SH-SY5Y (cell line): ENCODE data around the gene PAX3.

Experiments
- GATA2 ChIP-seq: IDR thresholded peaks from 2 replicates; pipeline ENCODE4 v1.6.1; 2011; ENCODE audit warnings: mild to moderate bottlenecking, low read depth, low read length
- GATA3 ChIP-seq: IDR thresholded peaks from 2 replicates; pipeline ENCODE4 v1.6.1; 2011; ENCODE audit warnings: low read depth, mild to moderate bottlenecking, low read length, moderate library complexity

DNA sequence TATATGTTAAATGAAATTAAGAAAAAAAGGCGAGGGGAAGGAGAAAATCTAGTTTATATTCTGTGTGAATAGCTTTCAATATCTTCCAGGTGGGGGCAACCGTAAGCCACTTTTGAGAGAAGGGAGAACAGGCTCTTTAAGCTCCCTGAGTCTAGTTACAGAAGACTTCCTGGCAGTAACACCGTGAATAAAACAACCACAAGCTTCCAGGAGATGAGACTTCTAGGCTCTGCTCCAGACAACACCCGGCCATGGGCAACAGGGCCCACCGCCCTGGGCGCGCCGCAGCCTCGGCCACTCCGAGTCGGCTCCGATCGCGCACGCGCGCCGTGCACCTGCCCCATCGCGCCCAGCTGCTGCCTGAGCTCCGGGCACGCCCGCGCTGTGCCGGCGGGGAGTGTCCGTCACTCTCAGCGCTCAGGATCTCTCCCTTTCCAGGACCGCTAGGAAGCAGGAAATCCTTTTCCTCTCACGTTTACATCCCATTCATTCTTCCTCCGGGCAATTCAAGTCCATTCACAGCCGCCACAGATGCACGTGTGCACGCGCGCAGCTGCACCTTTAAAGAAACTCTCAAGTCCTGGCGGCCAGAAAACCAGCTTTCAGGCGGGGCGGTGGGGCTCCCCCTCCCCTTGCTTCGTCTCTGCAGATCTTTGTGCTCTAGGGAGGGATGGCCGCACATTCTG is 19.4 kb upstream of the PAX3 start:
- TF ChIP-seq GATA3: no peak
- no peak for TF ChIP-seq GATA2
